ENCODE data around the gene KREMEN1. TPM values are rescaled to one million over a fixed set of nuclear protein-coding genes. Genes with fewer than 3 reads are reported as not detected.

Gene KREMEN1
- polyA plus RNA-seq, 1 donor = 26.3 TPM

DNA sequence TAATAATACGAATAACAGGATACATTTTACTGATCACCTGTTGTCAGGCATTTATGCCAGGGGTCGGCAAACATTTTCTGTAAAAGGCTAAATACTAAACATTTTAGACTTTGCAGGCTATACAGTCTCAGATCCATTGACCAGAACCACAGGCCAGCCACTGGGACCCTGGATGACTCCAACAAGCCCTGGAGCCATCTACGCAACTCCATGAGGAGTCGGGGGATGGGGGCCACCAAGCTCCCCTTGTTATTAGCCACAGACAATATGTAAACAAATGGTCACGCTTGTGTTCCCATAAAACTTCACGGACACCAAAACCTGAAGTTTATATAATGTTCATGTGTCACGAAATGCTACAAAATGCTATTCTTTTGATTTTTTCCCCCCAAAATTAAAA lies 78.5 kb downstream of the KREMEN1 start:
- Histone ChIP-seq H3K27me3 (ENCODE audit: control insufficient read depth, insufficient read depth, low read length) (no peaks in the 10 kb centered on the region), H3K9me3 (ENCODE audit: control insufficient read depth, low read depth, low read length) (no peaks in the 10 kb centered on the region), H3K4me1 (ENCODE audit: control insufficient read depth, insufficient read depth, low read length) (no peaks in the 10 kb centered on the region), H3K4me3 (ENCODE audit: low read length) (no peak overlapping the region), H3K36me3 (ENCODE audit: control insufficient read depth, insufficient read depth, low read length) (peaks cover 14% of the 10 kb centered on the region), H3K27ac (ENCODE audit: low read length) (no peak overlapping the region)
- no CpG with 5 or more reads among the region's 7 CpGs for whole genome bisulfite sequencing (ENCODE audit: insufficient coverage, low lambda C conversion rate)
- DNase-seq = no peak

DNA sequence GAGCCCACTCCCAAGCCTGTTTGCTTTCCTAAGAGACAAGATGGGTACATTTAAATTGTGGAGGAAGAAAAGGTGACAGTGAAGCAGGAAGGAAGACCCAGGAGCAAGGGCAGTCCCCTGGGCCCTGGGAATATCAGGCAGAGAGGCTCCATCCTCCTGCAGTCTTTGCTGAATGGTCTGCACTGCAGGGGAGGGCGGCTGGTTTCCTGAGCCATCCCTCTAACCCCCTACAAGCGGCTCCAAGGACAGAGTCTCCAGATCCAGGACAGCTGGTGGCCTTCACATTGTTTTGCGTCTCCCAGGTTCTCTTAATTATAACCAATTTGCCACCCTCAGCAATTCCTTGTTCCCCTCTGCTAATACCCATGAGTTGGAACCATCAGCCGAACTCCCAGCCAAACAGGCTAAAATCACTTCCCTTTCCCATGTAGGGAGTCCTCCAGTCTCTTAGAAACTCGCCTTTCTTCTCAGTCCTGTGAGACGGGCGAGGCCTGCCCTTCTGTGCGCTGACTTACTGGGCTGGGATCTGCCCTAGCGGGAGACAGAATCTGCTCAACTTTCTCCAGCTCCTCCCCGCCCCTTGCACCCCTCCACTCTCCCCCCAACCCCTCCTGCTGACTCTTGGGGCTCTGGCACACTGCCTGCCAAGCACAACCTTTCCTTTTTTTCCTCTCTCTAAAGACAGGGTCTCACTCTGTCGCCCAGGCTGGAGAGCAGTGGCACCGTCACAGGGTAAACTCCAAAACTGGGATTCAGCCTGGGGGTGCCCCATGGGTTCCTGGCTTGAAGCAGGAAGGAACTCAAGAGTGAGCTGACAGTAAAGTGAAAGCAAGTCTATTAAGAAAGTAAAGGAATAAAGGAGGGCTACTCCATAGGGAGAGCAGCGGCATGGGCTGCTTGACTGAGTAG lies 79.5 kb downstream of the KREMEN1 start:
- WGBS (ENCODE audit: insufficient coverage, low lambda C conversion rate) = no CpG with 5 or more reads among the region's 13 CpGs
- peak in 1 of 2 donors; percentile 34 for DNase-seq
- peaks cover 2% of the 10 kb centered on the region for H3K4me1 ChIP-seq (ENCODE audit: control insufficient read depth, insufficient read depth, low read length)
- H3K4me3 ChIP-seq (ENCODE audit: low read length) = no peak overlapping the region
- H3K27ac ChIP-seq (ENCODE audit: low read length) = peak overlapping the region; percentile 55
- H3K36me3 ChIP-seq (ENCODE audit: control insufficient read depth, insufficient read depth, low read length) = peaks cover 7% of the 10 kb centered on the region
- no peaks in the 10 kb centered on the region for H3K27me3 ChIP-seq (ENCODE audit: control insufficient read depth, insufficient read depth, low read length)
- no peaks in the 10 kb centered on the region for H3K9me3 ChIP-seq (ENCODE audit: control insufficient read depth, low read depth, low read length)

DNA sequence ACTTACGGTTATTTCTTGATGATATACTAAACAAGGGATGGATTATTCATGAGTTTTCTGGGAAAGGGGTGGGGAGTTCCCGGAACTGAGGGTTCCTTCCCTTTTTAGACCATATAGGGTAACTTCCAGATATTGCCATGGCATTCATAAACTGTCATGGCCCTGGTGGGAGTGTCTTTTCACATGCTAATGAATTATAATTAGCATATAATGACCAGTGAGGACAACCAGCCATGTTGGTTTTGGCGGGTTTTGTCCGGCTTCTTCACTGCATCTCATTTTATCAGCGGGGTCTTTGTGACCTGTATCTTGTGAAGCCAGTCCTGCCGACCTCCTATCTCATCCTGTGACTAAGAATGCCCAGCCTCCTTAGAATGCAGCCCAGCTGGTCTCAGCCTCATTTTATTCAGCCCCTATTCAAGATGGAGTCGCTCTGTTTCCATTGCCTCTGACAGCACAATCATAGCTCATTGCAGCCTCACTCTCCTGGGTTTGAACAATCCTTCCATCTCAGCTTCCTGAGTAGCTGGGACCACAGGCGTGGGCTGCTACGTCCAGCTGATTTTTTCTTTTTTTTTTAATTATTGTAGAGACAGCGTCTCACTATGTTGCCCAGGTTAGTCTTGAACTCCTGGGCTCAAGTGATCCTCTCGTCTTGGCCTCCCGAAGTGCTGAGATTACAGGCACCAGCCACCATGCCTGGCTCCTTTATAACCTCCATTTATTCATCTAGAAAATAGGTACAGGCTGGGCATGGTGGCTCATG lies 80.3 kb downstream of the KREMEN1 start:
- no peak overlapping the region for H3K4me3 ChIP-seq (ENCODE audit: low read length)
- 95% methylated on average over 4 of the region's 12 CpGs for WGBS (ENCODE audit: insufficient coverage, low lambda C conversion rate)
- peaks cover under 1% of the 10 kb centered on the region for H3K36me3 ChIP-seq (ENCODE audit: control insufficient read depth, insufficient read depth, low read length)
- H3K27me3 ChIP-seq (ENCODE audit: control insufficient read depth, insufficient read depth, low read length) = no peaks in the 10 kb centered on the region
- H3K27ac ChIP-seq (ENCODE audit: low read length) = peak overlapping the region; percentile 55
- no peaks in the 10 kb centered on the region for H3K9me3 ChIP-seq (ENCODE audit: control insufficient read depth, low read depth, low read length)
- DNase-seq = no peak
- H3K4me1 ChIP-seq (ENCODE audit: control insufficient read depth, insufficient read depth, low read length) = peaks cover 2% of the 10 kb centered on the region

DNA sequence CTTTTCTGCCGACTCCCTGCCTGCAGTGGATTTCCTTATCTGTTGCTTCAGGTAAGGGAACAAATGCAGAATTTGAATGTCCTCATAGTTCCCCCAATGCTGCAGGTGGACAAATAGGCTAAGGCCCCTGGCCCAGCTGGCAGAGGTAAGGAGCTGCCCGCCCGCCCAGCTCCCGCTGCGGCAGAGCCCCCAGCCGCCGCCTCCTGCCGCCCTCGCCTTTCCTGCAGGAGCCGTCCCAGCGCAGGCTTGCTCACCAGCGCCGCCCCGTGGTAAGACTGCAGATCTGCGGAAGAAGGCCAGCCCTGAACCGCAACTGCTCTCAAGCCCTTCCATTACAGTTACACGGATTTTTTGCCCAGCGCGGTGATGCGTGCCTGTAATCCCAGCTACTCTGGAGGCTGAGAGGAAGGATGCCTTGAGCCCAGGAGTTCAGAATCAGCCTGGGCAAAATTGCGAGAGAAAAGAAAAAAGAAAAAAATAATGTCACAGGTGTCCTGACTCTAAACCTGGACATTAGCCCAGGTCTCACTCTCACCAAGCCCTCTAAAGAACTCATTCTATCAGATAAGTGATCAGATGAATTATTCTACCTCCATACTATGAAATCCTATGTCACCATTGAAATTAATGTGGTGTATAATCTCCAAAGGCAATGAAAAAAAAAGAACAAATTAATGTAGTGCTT lies 81.7 kb downstream of the KREMEN1 start:
- H3K36me3 ChIP-seq (ENCODE audit: control insufficient read depth, insufficient read depth, low read length) = no peaks in the 10 kb centered on the region
- H3K4me1 ChIP-seq (ENCODE audit: control insufficient read depth, insufficient read depth, low read length) = peaks cover 2% of the 10 kb centered on the region
- no peak overlapping the region for H3K4me3 ChIP-seq (ENCODE audit: low read length)
- WGBS (ENCODE audit: insufficient coverage, low lambda C conversion rate) = no CpG with 5 or more reads among the region's 21 CpGs
- H3K27me3 ChIP-seq (ENCODE audit: control insufficient read depth, insufficient read depth, low read length) = no peaks in the 10 kb centered on the region
- peak; percentile 57 to 65 for DNase-seq
- H3K9me3 ChIP-seq (ENCODE audit: control insufficient read depth, low read depth, low read length) = no peaks in the 10 kb centered on the region
- H3K27ac ChIP-seq (ENCODE audit: low read length) = no peak overlapping the region

DNA sequence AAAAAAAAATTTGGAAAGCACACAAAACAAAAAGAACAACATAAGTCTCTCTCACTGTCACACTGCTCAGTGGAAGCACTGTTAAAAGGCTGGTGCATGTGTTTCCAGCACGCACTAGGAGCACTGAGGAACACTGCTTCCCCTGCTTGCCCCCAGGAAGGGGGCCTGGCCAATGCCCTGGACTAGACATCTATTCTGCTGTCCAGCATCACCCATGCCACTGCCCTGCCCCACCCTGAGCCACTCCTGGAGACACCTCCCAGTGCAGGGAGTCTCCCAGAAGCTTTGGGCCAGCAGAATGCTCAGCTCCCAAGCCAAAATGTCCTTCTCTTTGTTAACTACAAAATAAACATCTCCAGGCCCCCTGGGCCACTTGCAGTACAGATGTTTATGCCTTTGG lies 83.1 kb downstream of the KREMEN1 start:
- Histone ChIP-seq H3K27ac (ENCODE audit: low read length) (no peak overlapping the region), H3K4me3 (ENCODE audit: low read length) (no peak overlapping the region), H3K27me3 (ENCODE audit: control insufficient read depth, insufficient read depth, low read length) (no peaks in the 10 kb centered on the region), H3K36me3 (ENCODE audit: control insufficient read depth, insufficient read depth, low read length) (no peaks in the 10 kb centered on the region), H3K4me1 (ENCODE audit: control insufficient read depth, insufficient read depth, low read length) (peaks cover 2% of the 10 kb centered on the region), H3K9me3 (ENCODE audit: control insufficient read depth, low read depth, low read length) (no peaks in the 10 kb centered on the region)
- no CpG with 5 or more reads among the region's 1 CpG for WGBS (ENCODE audit: insufficient coverage, low lambda C conversion rate)
- no peak for DNase-seq

DNA sequence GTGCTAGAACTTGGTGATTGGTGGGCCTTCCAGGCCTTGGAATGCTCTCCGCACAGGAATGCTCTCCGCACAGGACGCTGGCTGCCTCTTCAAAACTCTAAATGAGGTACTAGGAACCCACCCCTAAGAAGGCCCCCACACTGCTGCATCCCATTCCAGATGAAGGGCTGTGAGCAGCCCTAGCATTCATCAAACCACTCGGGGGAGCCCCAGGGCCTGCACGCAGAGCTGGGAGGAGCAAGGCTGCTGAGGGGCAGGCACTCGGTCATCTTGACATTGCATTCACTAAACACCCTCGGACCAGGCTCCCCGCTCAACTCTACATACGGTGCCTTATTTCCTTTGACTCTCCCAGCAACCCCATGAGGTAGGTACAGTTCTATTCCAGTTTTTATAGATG lies 83.7 kb downstream of the KREMEN1 start:
- WGBS (ENCODE audit: insufficient coverage, low lambda C conversion rate) = 28% methylated on average over 2 of the region's 9 CpGs
- peak in 1 of 2 donors; percentile 19 for DNase-seq
- Histone ChIP-seq H3K27me3 (ENCODE audit: control insufficient read depth, insufficient read depth, low read length) (no peaks in the 10 kb centered on the region), H3K4me1 (ENCODE audit: control insufficient read depth, insufficient read depth, low read length) (peaks cover 2% of the 10 kb centered on the region), H3K36me3 (ENCODE audit: control insufficient read depth, insufficient read depth, low read length) (no peaks in the 10 kb centered on the region), H3K4me3 (ENCODE audit: low read length) (no peak overlapping the region), H3K9me3 (ENCODE audit: control insufficient read depth, low read depth, low read length) (no peaks in the 10 kb centered on the region), H3K27ac (ENCODE audit: low read length) (no peak overlapping the region)

DNA sequence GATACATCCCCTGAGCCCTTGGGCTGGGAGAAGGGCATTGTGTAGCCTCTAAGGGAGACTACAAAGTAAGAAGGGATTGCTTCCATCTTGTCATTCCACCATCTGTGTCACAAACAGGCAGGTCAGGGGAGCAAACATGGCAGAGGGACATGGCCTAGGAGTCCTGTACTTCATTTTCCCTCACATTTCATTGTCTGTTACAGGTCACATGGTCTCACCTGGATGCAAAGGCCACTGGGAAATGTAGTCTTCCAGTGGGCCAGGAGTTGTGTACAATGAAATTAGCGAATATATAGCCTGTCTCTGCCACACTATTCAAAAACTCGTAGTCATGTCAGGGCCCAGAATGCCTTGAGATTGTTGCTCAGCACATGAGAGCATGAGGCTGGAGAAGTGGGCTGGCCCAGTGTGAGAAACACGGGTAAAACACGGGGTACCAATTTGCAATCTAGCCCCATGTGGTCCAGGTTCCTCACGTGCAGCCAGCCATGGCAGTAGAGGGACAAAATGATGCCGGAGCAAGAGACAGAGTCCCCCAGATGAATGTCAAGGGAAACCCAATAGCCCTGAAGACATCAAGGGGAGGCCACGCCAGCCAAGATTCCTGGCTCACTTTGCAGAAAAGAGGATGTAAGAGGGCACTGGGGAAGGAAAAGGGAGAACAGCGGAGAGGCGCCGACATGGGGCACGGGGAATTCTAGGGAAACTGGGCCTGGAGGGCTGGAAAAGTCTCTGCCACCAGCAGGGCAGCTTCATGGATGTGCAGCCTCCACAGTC lies 85.1 kb downstream of the KREMEN1 start:
- Histone ChIP-seq H3K27me3 (ENCODE audit: control insufficient read depth, insufficient read depth, low read length) (no peaks in the 10 kb centered on the region), H3K27ac (ENCODE audit: low read length) (no peak overlapping the region), H3K4me1 (ENCODE audit: control insufficient read depth, insufficient read depth, low read length) (peaks cover 2% of the 10 kb centered on the region), H3K36me3 (ENCODE audit: control insufficient read depth, insufficient read depth, low read length) (no peaks in the 10 kb centered on the region), H3K9me3 (ENCODE audit: control insufficient read depth, low read depth, low read length) (no peaks in the 10 kb centered on the region), H3K4me3 (ENCODE audit: low read length) (no peak overlapping the region)
- no peak for DNase-seq
- WGBS (ENCODE audit: insufficient coverage, low lambda C conversion rate) = no CpG with 5 or more reads among the region's 11 CpGs

DNA sequence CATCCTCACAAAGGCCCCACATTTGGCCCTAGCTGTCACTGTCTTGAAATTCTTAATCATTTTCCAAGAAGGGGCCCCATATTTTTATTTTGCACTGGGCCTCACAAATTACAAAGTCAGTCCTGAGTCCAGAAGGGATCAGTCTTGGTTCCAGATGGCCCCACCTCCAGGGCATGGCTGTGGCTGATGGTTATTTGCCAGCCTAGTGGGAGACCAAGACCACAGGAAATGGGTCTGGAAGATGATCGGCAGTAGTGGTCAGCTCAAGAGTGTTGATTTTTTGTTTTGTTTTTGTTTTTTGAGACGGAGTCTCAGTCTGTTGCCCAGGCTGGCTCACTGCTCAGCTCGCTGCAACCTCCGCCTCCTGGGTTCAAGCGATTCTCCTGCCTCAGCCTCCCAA lies 85.7 kb downstream of the KREMEN1 start:
- Histone ChIP-seq H3K27me3 (ENCODE audit: control insufficient read depth, insufficient read depth, low read length) (no peaks in the 10 kb centered on the region), H3K36me3 (ENCODE audit: control insufficient read depth, insufficient read depth, low read length) (no peaks in the 10 kb centered on the region), H3K4me1 (ENCODE audit: control insufficient read depth, insufficient read depth, low read length) (peaks cover 2% of the 10 kb centered on the region), H3K4me3 (ENCODE audit: low read length) (no peak overlapping the region), H3K9me3 (ENCODE audit: control insufficient read depth, low read depth, low read length) (no peaks in the 10 kb centered on the region), H3K27ac (ENCODE audit: low read length) (no peak overlapping the region)
- WGBS (ENCODE audit: insufficient coverage, low lambda C conversion rate) = no CpG with 5 or more reads among the region's 5 CpGs
- DNase-seq = no peak

DNA sequence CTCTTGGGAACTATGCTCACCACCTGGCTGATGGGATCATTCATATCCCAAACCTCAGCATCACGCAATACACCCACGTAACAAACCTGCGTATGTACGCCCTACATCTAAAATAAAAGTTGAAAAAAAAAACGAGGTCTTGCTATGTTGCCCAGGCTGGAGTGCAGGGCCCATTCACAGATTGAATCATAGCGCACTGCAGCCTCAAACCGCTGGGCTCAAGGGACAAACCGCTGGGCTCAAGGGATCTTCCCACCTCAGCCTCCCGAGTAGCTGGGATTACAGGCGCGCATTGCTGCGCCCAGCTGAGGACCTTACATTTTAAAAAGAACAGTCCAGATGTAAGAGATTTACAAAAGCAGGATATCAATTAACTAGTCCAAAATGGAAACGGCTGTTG lies 91.0 kb downstream of the KREMEN1 start:
- no peak for DNase-seq
- no peaks in the 10 kb centered on the region for H3K9me3 ChIP-seq (ENCODE audit: control insufficient read depth, low read depth, low read length)
- H3K4me3 ChIP-seq (ENCODE audit: low read length) = no peak overlapping the region
- no peak overlapping the region for H3K27ac ChIP-seq (ENCODE audit: low read length)
- H3K4me1 ChIP-seq (ENCODE audit: control insufficient read depth, insufficient read depth, low read length) = no peaks in the 10 kb centered on the region
- H3K36me3 ChIP-seq (ENCODE audit: control insufficient read depth, insufficient read depth, low read length) = no peaks in the 10 kb centered on the region
- 71% methylated on average over 1 of the region's 13 CpGs for WGBS (ENCODE audit: insufficient coverage, low lambda C conversion rate)
- H3K27me3 ChIP-seq (ENCODE audit: control insufficient read depth, insufficient read depth, low read length) = no peaks in the 10 kb centered on the region
